WTC11 (cell line): Measurements from ENCODE around the gene CDH3. TPM values are rescaled to one million over a fixed set of nuclear protein-coding genes. Genes with fewer than 3 reads are reported as not detected.

Source experiments
- ATF1 ChIP-seq: sonication (generic); formaldehyde crosslinking; IDR thresholded peaks from 2 replicates; pipeline ENCODE4 v1.8.1; 2023; ENCODE audit warnings: mild to moderate bottlenecking, moderate library complexity, missing genetic modification reagents
- ATF6 ChIP-seq: sonication (generic); formaldehyde crosslinking; IDR thresholded peaks from 2 replicates; pipeline ENCODE4 v1.8.1; 2023; ENCODE audit warnings: mild to moderate bottlenecking, missing genetic modification reagents
- CDX4 ChIP-seq: fragments of 250-450 bp; sonication (Bioruptor Pico); IDR thresholded peaks from 2 replicates; pipeline ENCODE4 v1.9.0; 2021; ENCODE audit warnings: moderate library complexity, mild to moderate bottlenecking, inconsistent platforms, borderline replicate concordance
- ELF4 ChIP-seq: sonication (generic); formaldehyde crosslinking; IDR thresholded peaks from 2 replicates; pipeline ENCODE4 v1.8.1; 2022; ENCODE audit warnings: low read depth, mild to moderate bottlenecking, moderate library complexity, missing genetic modification reagents
- ETV6 ChIP-seq: sonication (generic); formaldehyde crosslinking; IDR thresholded peaks from 2 replicates; pipeline ENCODE4 v1.8.1; 2022; ENCODE audit warnings: mild to moderate bottlenecking, missing genetic modification reagents
- FOXP1 ChIP-seq: sonication (generic); formaldehyde crosslinking; IDR thresholded peaks from 2 replicates; pipeline ENCODE4 v1.8.0; 2022; ENCODE audit warnings: missing genetic modification reagents, mild to moderate bottlenecking, moderate library complexity, borderline replicate concordance
- HMGXB4 ChIP-seq: sonication (generic); formaldehyde crosslinking; IDR thresholded peaks from 2 replicates; pipeline ENCODE4 v1.8.1; 2023; ENCODE audit warnings: mild to moderate bottlenecking, moderate library complexity, missing genetic modification reagents
- JAZF1 ChIP-seq: fragments of 250-450 bp; sonication (Bioruptor Pico); IDR thresholded peaks from 2 replicates; pipeline ENCODE4 v1.9.0; 2021; ENCODE audit warnings: moderate library complexity, mild to moderate bottlenecking, inconsistent platforms
- JUN ChIP-seq: sonication (generic); formaldehyde crosslinking; IDR thresholded peaks from 2 replicates; pipeline ENCODE4 v1.8.0; 2023; ENCODE audit warnings: mild to moderate bottlenecking, missing genetic modification reagents
- MYBL2 ChIP-seq: sonication (generic); formaldehyde crosslinking; IDR thresholded peaks from 2 replicates; pipeline ENCODE4 v1.8.1; 2023; ENCODE audit warnings: mild to moderate bottlenecking, moderate library complexity, missing genetic modification reagents
- NR2C2 ChIP-seq: sonication (generic); formaldehyde crosslinking; IDR thresholded peaks from 2 replicates; pipeline ENCODE4 v1.8.0; 2022; ENCODE audit warnings: mild to moderate bottlenecking, missing genetic modification reagents
- SMAD4 ChIP-seq: sonication (generic); formaldehyde crosslinking; IDR thresholded peaks from 2 replicates; pipeline ENCODE4 v1.8.0; 2022; ENCODE audit warnings: mild to moderate bottlenecking, missing genetic modification reagents
- SOX15 ChIP-seq: fragments of 250-450 bp; sonication (Bioruptor Pico); IDR thresholded peaks from 2 replicates; pipeline ENCODE4 v1.9.0; 2021; ENCODE audit warnings: mild to moderate bottlenecking
- SP1 ChIP-seq: sonication (generic); formaldehyde crosslinking; conservative IDR thresholded peaks from 2 replicates; pipeline ENCODE4 v1.8.1; 2022; ENCODE audit warnings: missing genetic modification reagents
- TCF7 ChIP-seq: sonication (generic); formaldehyde crosslinking; IDR thresholded peaks from 2 replicates; pipeline ENCODE4 v1.8.0; 2022; ENCODE audit warnings: mild to moderate bottlenecking, low read depth, missing genetic modification reagents, moderate library complexity
- TEAD1 ChIP-seq: sonication (generic); formaldehyde crosslinking; IDR thresholded peaks from 2 replicates; pipeline ENCODE4 v1.8.0; 2022; ENCODE audit warnings: mild to moderate bottlenecking, missing genetic modification reagents
- ZBTB21 ChIP-seq: sonication (generic); formaldehyde crosslinking; IDR thresholded peaks from 2 replicates; pipeline ENCODE4 v1.8.1; 2023; ENCODE audit warnings: mild to moderate bottlenecking, missing genetic modification reagents, borderline replicate concordance
- ZMAT4 ChIP-seq: fragments of 250-450 bp; sonication (Bioruptor Pico); IDR thresholded peaks from 2 replicates; pipeline ENCODE4 v1.9.0; 2021; ENCODE audit warnings: mild to moderate bottlenecking
- ZNF423 ChIP-seq: fragments of 250-450 bp; sonication (Bioruptor Pico); IDR thresholded peaks from 2 replicates; pipeline ENCODE4 v2.1.2; 2022; ENCODE audit warnings: mild to moderate bottlenecking, moderate library complexity
- total RNA-seq: library from RNA; stranded (reverse); gene quantifications from 3 replicates; pipeline ENCODE4 v1.2.3, GENCODE V29; 2021
- TF ChIP-seq, protein P1 (sequence below): fragments of 250-450 bp; sonication (Bioruptor Pico); conservative IDR thresholded peaks from 2 replicates; pipeline ENCODE4 v1.9.0; 2021; ENCODE audit warnings: mild to moderate bottlenecking
- TF ChIP-seq, protein P2 (sequence below): sonication (generic); formaldehyde crosslinking; IDR thresholded peaks from 2 replicates; pipeline ENCODE4 v1.8.1; 2023; ENCODE audit warnings: mild to moderate bottlenecking, missing genetic modification reagents
- TF ChIP-seq, protein P3 (sequence below): sonication (generic); formaldehyde crosslinking; IDR thresholded peaks from 2 replicates; pipeline ENCODE4 v1.8.1; 2022; ENCODE audit warnings: missing genetic modification reagents, borderline replicate concordance

Gene CDH3
- total RNA-seq, 1 experiment from 2014 or later = 128 TPM

GRCh38 chr16:68737046-68737729 is 92.1 kb downstream of the CDH3 start, which contains the start of gene CDH1 (continued):
- TF ChIP-seq SMAD4 (CRISPR knock-in tag) = no peak
- TF ChIP-seq ELF4 (CRISPR knock-in tag) = no peak
- peak; percentile 63; the same call in 1 of the 2 replicates for TF ChIP-seq FOXP1
- TF ChIP-seq TEAD1 (CRISPR knock-in tag) = peak; percentile 71; the same call in 1 of the 2 replicates
- TF ChIP-seq ATF6 (CRISPR knock-in tag) = no peak
- TF ChIP-seq, protein P1, sequence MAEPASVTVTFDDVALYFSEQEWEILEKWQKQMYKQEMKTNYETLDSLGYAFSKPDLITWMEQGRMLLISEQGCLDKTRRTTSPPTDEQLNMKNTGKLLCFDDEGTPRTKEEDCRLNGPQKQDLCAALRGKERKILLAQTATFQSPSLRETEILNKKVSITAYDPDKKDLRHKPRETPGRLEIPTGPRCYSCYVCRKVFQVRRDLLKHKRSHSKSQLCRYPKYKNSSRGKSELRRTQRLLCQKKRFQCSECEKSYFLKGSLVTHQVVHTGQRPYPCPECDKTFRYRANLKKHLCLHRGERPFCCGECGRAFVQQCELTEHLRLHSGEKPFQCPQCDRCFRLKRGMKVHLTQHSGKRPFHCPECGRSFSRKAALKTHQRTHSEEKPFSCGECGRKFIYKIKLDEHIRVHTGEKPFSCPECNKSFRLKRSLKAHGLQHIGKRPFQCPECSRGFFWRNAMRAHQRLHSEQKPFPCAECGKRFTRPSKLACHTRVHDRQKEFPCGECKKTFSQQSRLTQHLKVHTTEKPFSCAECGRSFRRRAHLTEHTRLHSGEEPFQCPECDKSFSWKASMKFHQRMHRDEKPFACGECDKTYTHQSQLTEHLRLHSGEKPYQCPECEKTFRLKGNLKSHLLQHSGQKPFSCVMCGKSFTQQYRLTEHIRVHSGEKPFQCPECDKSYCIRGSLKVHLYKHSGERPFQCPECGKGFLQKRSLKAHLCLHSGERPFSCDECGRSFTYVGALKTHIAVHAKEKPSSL = no peak
- TF ChIP-seq TCF7 = no peak
- TF ChIP-seq, protein P2, sequence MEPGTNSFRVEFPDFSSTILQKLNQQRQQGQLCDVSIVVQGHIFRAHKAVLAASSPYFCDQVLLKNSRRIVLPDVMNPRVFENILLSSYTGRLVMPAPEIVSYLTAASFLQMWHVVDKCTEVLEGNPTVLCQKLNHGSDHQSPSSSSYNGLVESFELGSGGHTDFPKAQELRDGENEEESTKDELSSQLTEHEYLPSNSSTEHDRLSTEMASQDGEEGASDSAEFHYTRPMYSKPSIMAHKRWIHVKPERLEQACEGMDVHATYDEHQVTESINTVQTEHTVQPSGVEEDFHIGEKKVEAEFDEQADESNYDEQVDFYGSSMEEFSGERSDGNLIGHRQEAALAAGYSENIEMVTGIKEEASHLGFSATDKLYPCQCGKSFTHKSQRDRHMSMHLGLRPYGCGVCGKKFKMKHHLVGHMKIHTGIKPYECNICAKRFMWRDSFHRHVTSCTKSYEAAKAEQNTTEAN = peak; percentile 62; the same call in 1 of the 2 replicates
- TF ChIP-seq JAZF1 (CRISPR knock-in tag) = no peak
- TF ChIP-seq HMGXB4 (CRISPR knock-in tag) = no peak
- no peak for TF ChIP-seq ZNF423 (CRISPR knock-in tag)
- no peak for TF ChIP-seq SOX15 (CRISPR knock-in tag)
- no peak for TF ChIP-seq ZMAT4 (CRISPR knock-in tag)
- peak; percentile 79 for TF ChIP-seq JUN
- no peak for TF ChIP-seq CDX4
- no peak for TF ChIP-seq ATF1 (CRISPR knock-in tag)
- TF ChIP-seq, protein P3, sequence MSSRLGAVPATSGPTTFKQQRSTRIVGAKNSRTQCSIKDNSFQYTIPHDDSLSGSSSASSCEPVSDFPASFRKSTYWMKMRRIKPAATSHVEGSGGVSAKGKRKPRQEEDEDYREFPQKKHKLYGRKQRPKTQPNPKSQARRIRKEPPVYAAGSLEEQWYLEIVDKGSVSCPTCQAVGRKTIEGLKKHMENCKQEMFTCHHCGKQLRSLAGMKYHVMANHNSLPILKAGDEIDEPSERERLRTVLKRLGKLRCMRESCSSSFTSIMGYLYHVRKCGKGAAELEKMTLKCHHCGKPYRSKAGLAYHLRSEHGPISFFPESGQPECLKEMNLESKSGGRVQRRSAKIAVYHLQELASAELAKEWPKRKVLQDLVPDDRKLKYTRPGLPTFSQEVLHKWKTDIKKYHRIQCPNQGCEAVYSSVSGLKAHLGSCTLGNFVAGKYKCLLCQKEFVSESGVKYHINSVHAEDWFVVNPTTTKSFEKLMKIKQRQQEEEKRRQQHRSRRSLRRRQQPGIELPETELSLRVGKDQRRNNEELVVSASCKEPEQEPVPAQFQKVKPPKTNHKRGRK (CRISPR knock-in tag) = no peak
- TF ChIP-seq NR2C2 = no peak
- TF ChIP-seq MYBL2 = 0 out of 2 replicates have a peak, but pooled peaks have one; percentile 46
- TF ChIP-seq SP1 (CRISPR knock-in tag) = peak; percentile 96
- TF ChIP-seq ZBTB21 (CRISPR knock-in tag) = peak; percentile 60; the same call in 1 of the 2 replicates
- TF ChIP-seq ETV6 (CRISPR knock-in tag) = peak; percentile 86; the same call in 1 of the 2 replicates
- TF ChIP-seq, all 79 proteins: peak for 30
